ENCODE measurements around the gene TMEM267.
"Not testable (repeated sequence)": the region's sequence is repeated elsewhere in the genome, so short reads cannot be mapped to it uniquely, and the experiment has no call there.

The TMEM267 gene

DNA sequence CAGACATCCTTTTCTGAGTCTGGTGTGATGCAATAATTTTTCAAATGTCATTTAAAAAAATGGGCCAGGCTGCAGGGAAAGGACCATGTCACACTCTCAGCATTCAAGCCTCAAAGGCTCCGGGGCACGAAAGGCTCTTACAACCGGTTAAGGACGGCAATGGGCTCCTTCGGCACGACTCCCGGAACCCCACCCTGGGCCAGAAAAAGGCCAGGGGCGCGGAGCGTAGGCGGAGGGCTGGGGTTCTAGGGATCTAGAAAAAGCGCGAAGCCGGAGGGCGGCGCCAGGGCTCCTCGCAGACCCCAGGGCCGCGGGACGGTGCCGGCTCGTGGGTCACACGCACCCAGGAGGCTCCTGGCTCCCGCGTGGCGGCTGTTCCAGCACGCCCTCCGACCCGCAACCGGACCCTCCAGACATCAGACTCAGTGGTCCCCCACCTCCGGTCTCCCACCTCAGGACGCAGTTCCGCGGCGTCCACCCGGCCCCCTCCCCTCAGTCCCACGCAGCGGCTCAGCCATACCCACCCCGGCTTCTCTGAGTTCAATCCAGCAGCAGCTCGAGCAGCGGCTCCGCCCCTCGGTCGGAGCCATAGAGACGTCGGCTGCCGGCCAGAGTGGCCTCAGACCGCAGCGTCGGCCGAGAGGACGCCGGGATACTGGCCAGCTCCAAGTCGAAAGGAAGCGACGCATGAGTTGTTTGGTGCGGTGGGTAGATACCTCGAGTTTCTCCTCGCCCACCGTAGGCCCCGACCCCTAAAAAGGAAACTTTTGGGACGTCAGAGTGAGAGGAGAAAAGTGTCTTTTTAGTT is at the start of gene TMEM267:
Gene TMEM267, minus strand, starts transcription at position 568 of the 808 bp plus-strand sequence. CDS start 29,896 bp downstream, outside the sequence.
- DNase-seq (ENCODE audit: low read depth in 1 of 2, low spot score in 1 of 2), result peak; percentile 72 to 78

DNA sequence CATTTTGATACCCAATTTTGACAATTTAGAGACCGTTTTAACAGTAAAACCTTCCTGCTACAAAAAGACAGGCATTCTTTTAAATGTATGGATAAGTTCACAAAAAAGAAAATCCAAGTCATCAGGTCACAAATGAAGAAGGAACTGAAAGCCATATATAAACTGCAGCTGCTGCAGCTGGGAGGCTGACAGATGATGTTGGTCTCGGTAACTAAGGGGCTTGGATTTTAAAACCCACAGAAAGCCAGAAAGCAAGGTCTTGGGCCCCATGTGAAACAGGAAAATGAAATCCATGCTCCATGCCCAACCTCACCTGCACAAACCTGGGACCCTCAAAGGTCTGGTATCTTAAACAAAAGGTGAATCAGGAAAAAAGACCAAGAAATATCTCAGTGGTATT is 47.0 kb upstream of the TMEM267 start:
- no peak for DNase-seq (ENCODE audit: low read depth in 1 of 2, low spot score in 1 of 2)

DNA sequence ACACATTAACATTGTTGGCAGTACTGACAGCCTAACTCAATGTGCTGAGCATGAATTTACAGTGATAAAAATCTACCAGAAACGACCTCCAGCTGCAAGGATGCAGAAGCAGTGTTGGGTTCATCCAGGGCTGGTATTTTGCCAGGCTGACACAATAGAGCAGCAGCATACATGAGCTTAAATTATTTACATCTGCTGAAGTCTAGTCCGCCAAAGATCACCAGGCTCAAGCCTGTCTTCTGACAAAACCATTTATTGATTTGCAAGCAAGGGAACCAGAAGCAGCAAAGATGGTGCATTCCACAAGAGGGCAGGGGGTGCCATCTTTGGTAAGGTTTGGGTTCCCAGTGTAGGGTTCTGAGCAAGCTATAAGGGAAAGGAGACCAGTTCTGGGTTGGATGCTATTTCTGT is 40.0 kb upstream of the TMEM267 start:
- DNase-seq (ENCODE audit: low read depth in 1 of 2, low spot score in 1 of 2), result no peak

- no peak for DNase-seq (ENCODE audit: low read depth in 1 of 2, low spot score in 1 of 2)
These were observed 37.0 kb upstream of the TMEM267 start for GRCh38 chr5:43520615-43521014.

- no peak for DNase-seq (ENCODE audit: low read depth in 1 of 2, low spot score in 1 of 2)
These were observed 32.0 kb upstream of the TMEM267 start for GRCh38 chr5:43515678-43516048.

- peak; percentile 88 to 90 for DNase-seq (ENCODE audit: low read depth in 1 of 2, low spot score in 1 of 2)
These were observed 31.4 kb upstream of the TMEM267 start, which contains the start of gene C5orf34 for GRCh38 chr5:43514816-43515677. TSS of gene C5orf34 (minus strand) at chr5:43515148. CDS start at chr5:43509339, 5,809 bp downstream.

DNA sequence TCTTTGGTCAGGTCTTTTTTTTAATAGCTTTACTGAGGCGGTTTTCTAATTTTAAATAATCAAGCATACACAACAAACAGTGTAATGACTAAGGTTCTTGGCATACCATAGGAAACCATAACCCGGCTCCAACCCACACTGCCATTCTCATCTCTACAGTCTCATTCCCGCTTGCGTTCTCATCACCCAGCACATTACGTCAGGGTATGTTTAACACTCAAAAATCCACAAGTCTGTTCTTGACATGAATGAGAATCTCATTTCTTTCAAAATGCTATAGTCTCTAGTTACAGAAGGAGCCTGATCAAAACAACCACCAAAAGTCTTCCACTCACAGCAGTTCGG is 30.8 kb upstream of the TMEM267 start:
- no peak for DNase-seq (ENCODE audit: low read depth in 1 of 2, low spot score in 1 of 2)

DNA sequence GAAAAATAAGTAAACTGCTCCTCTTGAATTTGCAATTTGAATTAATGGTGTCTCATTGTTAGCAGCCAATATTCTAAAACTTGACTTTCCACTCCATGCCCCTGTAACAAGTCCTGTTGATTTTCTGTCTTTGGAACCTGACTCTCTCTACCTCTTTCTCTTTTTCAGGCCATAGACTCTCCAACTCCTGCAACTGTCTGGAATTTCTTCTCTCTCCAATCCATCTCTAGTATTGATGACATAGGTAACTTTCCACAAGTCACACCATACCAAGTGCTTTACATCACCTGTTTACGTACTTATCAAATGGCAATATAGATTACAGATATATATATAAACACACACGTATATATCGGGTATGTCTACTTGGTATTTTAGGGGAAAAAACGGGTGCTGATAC is 30.4 kb upstream of the TMEM267 start:
- no peak for DNase-seq (ENCODE audit: low read depth in 1 of 2, low spot score in 1 of 2)

DNA sequence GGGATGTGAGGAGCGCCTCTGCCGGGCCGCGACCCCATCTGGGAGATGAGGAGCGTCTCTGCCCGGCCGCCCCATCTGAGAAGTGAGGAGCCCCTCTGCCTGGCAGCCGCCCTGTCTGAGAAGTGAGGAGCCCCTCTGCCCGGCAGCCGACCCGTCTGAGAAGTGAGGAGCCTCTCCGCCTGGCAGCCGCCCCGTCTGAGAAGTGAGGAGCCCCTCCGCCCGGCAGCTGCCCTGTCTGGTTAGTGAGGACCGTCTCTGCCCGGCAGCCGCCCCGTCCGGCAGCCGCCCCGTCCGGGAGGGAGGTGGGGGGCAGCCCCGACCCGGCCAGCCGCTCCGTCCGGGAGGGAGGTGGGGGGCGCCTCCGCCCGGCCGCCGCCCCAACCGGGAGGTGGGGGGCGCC is 27.4 kb upstream of the TMEM267 start:
- not testable (repeated sequence) for DNase-seq (ENCODE audit: low read depth in 1 of 2, low spot score in 1 of 2)

DNA sequence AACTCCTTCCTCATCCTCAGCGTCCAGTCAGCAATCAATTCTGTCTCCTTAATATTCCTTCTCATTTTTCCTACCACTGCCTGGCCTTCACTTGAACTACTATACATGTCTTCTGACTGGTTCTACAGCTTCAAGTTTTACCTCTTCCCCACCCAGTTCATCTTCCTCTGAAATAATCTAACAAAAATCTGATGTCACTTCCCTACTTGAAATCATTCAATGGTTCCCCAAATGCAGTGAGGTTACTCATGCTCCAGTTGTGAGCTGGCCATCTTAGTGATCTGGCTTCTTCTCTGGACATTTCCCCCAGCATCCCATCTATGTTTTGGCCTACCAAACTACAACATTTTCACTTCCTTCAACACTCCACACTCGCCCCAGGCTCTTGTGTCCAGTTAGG is 14.9 kb upstream of the TMEM267 start:
- no peak for DNase-seq (ENCODE audit: low read depth in 1 of 2, low spot score in 1 of 2)

- DNase-seq (ENCODE audit: low read depth in 1 of 2, low spot score in 1 of 2), result no peak
These were observed 13.8 kb upstream of the TMEM267 start for GRCh38 chr5:43497311-43498104.

GRCh38 chr5:43491326-43491725 is 7.7 kb upstream of the TMEM267 start:
- DNase-seq (ENCODE audit: low read depth in 1 of 2, low spot score in 1 of 2), result no peak

DNA sequence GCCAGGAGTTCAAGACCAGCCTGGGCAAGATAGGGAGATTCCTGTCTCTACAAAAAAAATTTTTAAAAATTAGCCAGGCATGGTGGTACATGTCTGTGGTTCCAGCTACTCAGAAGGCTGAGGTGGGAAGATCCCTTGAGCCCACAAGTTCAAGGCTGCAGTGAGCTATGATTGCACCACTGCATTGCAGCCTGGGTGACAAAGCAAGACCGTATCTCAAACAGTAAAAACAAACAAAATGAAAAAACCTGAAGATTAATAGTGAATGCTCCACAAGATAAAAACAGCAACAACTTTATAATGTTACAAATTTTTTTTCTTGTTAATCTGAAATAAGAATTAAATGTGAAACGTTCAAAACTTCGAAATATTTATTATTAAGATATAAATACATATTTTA is 2.7 kb upstream of the TMEM267 start:
- no peak for DNase-seq (ENCODE audit: low read depth in 1 of 2, low spot score in 1 of 2)

GRCh38 chr5:43485406-43485805 is 1.7 kb upstream of the TMEM267 start:
- DNase-seq (ENCODE audit: low read depth in 1 of 2, low spot score in 1 of 2), result no peak

DNA sequence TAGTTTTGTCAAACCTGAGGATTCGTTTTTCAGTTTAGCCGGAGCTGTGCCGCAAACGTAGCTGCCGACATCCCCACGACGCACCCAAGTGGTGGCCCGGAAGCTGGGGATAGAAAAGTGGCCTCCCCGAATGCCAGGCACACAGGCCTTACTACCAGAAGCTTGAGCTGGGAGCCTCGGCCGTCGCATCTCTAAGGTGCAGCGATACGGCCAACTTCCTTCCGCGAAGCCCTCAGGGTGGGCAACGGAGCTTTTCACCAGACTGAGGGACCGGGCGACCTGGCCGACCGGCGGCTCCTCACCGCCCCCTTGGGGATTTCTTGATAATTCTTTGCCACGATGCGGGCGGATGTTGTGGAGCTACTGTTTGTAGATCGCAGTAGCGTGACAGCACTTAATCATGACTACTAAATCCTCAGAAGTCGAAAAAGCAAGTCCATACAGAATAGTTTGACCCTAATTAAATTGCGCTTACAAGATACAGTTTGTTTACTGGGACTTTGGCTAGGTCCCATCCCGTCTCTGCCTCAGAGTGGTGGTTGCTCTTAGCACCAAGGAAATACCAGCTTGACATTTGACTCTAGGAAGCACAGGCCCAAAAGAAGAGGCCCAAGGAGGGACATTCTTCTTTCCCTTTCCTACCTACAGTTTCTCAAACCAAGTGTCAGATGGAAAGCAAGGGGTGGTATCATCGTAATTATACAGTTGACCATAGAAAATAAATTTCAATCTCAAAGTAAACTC is 613 bp upstream of the TMEM267 start:
- peak; percentile 71 to 75 for DNase-seq (ENCODE audit: low read depth in 1 of 2, low spot score in 1 of 2)

GRCh38 chr5:43482490-43483297 is 971 bp downstream of the TMEM267 start:
- no peak for DNase-seq (ENCODE audit: low read depth in 1 of 2, low spot score in 1 of 2)

DNA sequence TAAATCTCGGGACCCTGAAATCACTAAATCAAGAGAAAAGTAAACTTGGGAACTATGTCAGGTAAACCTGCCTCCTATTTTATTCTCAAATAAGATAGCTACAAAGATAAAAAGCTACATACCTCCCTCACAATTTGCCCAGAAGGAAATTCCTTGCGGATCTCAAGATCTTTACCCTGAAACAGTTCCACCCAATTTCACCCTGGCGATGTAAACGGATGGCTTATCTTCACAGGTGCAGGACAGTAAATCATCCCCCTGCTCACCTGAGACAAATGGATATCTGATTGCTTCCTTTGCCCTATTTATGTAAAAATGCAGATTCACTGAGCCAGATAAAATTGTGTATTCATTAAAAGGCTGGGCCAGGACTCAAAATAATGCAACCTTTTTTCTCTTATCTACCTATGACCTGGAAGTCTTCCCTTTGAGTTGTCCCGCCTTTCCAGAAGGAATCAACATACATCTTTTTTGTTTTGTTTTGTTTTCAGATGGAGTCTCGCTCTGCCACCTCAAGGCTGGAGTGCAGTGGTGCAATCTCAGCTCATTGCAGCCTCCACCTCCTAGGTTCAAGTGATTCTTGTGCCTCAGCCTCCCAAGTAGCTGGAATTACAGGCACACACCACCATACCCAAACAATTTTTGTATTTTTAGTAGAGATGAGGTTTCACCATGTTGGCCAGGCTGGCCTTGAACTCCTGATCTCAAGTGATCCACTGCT is 13.8 kb downstream of the TMEM267 start:
- DNase-seq (ENCODE audit: low read depth in 1 of 2, low spot score in 1 of 2), result no peak

GRCh38 chr5:43467100-43467499 is 16.6 kb downstream of the TMEM267 start:
- DNase-seq (ENCODE audit: low read depth in 1 of 2, low spot score in 1 of 2), result no peak

GRCh38 chr5:43465455-43465854 is 18.2 kb downstream of the TMEM267 start:
- not testable (repeated sequence) for DNase-seq (ENCODE audit: low read depth in 1 of 2, low spot score in 1 of 2)
